OCI-M2 (cell line): ENCODE data around the gene SP3.

Source experiments
- DNase-seq: peaks from one replicate; lab custom pipeline; 2025; ENCODE audit not compliant: unreplicated experiment; lab: John Stamatoyannopoulos, UW

SP3 gene

DNA sequence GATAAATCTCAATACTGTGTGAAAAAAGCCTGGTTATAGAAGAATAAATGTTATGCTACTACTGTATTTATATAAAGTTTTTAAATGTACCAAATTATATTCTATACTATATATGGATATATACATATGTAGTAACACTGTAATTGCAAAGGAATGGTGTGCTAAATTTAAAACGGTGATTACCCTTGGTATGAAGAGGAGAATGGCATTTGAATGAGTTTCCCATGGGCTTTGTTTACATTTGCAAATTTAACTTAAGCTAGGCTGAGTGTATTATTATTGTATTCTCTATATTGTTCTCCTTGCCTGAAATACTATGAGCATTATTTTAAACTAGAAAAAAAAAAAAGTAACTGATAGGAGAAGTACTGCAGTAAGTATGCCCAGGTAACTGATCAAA, 4.7 kb upstream of the SP3 start:
- no peak for DNase-seq

GRCh38 chr2:173968551-173968950, 3.4 kb upstream of the SP3 start:
- DNase-seq = no peak

- no peak for DNase-seq
These were observed 1.3 kb upstream of the SP3 start for GRCh38 chr2:173966274-173967098.

- no peak for DNase-seq
These were observed 405 bp downstream of the SP3 start for GRCh38 chr2:173964565-173965371.

- no peak for DNase-seq
These were observed 1.2 kb downstream of the SP3 start for GRCh38 chr2:173963817-173964564.

- no peak for DNase-seq
These were observed 1.8 kb downstream of the SP3 start for GRCh38 chr2:173963323-173963816.

GRCh38 chr2:173962583-173963110, 2.5 kb downstream of the SP3 start:
- no peak for DNase-seq

- DNase-seq = no peak
These were observed 3.1 kb downstream of the SP3 start for GRCh38 chr2:173962031-173962430.

- DNase-seq = no peak
These were observed 3.8 kb downstream of the SP3 start for GRCh38 chr2:173961346-173961705.

- DNase-seq = no peak
These were observed 5.3 kb downstream of the SP3 start for GRCh38 chr2:173959909-173960308.

- DNase-seq = no peak
These were observed 5.8 kb downstream of the SP3 start for GRCh38 chr2:173959358-173959884.

DNA sequence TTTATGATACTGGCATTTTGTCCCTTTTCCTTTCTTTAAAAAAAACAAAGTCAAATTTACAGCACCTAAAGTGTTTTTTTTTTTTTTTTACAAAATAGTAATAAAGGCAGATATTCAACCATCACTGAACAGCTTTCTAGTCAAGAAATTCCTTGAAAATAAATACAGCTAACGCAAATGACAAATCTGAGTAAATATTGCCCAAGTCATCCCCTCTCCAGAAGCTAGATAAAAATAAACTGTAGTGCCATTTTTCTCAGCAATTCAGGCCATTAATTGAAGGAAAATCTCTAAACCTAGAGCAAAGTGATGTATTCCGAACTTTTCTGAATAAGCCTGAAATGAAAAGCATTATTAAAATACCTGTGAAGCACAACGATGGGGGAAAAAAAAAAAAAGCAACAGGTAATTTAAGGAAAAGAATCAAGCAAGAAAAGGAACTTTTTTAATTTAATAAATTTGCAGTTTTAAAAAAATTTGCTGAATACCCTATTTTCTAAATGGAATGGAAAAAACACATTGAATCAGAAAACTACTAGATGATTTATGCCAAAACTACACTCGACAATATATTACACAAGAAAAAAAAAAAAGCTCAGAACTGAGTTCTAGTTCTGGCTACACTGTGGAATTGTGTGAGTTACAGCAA, 6.9 kb downstream of the SP3 start:
- DNase-seq = no peak

DNA sequence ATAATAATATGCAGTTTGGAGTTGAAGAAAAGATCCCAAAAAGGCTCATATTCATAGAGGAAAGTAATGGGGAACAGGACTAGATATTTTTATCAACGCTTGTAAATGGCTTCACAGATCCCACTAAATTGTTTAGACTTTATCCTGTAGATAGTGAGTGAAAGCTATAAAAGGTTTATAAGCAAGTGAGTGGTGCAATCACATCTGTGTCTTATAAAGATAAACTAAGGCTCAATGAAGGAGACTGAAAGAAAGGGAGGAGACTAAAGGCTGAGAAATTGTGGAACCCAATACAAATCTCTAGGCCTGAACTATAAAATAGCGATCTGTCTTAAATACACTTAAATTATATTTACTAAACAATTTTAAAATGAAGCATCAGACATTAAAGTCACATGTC, 7.7 kb downstream of the SP3 start:
- DNase-seq = no peak

DNA sequence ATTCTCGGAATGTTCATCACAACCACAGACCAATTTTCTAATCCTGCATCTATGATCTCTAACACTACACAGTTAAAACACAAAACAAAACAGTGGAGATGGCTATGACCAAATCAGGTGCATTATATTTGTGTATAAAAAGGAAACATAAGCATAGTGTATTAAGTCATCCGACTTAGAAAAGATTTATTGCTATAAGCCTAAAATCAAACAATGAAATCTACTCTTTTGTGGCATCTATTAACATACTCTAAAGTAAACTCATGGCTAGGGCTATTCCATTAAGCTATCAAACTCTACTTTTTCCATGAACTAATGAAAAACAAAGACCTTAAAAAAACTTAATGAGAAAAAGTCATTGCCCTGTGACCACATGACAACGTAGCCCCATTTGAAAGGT, 8.7 kb downstream of the SP3 start:
- no peak for DNase-seq

DNA sequence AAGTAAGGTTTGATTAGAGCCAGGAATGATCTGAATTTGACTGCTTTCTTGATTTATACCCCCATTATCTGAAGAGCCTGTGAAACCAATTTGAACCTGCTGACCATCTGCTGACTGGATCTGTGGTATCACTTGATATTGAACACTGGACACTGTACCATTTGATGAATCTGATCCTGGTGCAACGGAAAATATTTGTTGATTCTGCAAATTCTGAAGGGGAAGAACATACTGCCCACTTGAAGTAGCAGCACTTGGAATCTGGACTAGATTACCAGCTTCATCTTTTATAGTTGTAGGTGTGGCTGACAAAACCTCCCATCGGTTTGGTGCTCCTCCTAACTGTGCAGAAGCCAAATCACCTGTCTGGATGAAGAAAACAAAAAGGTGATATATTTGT, 9.3 kb downstream of the SP3 start:
- no peak for DNase-seq

- no peak for DNase-seq
These were observed 10.2 kb downstream of the SP3 start for GRCh38 chr2:173955004-173955403.

GRCh38 chr2:173953047-173953424, 12.1 kb downstream of the SP3 start:
- DNase-seq = no peak

DNA sequence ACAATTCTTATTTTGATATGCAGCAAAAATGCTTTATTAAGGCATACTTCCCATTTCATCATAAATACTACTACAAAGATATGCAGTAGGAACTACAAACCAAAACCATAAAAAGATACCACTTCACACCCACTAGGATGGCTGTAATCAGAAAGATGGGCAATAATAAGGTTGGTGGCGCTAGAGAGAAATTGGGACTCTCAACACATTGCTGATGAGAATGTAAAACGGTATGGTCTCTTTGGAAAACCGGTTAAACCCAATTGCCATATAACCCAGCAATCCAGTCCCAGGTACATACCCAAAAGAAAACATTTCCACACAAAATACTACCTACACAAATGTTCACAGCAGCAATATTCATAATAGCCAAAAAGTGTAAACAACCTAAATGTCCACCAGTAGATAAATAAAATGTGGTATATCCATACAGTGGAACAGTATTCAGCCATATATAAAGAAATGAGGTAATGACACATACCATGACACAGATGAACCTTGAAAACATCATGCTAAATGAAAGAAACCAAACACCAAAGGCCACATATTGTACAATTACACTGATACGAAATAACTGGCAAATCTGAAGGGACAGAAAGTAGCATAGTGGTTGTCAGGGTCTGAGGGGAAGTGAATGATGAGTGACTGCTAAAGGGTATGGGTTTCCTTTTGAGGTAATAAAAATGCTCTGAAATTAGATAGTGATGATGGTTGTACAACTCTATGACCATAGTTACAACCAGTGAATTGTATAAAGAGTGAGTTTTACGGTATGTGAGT, 12.7 kb downstream of the SP3 start:
- DNase-seq = no peak

DNA sequence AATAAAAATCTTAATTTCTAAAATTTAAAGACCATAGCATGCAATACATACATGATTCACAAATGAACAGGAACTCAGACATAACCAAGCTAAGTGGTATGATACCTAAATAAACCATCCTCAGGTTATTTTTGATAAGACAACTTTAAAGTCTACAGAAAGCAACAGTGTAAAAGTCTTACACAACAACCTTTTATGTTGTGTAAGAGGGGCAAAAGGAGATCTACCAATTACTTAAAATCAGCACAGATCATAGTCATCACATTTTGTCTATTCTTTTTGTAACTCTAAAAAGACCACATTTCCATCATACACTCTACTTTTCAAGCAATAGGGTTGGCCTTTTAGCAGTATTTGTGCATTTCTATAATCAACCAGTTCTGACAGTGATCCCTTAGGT, 16.3 kb downstream of the SP3 start:
- DNase-seq = no peak

- DNase-seq = no peak
These were observed 17.0 kb downstream of the SP3 start for GRCh38 chr2:173948198-173948597.
